Activated T-helper 1 cell treated with anti-CD3 and anti-CD28 coated beads, Interleukin-12 subunit alpha, Interleukin-12 subunit beta, Interleukin-2, Interleukin-4 antibody, amounts not matched to agents 30 ng/mL and 10 ng/mL and 1 ng/mL, durations not matched to agents 14 hours and 24 hours and 36 hours (primary cell): ENCODE data around the gene TNFSF10. TPM values are rescaled to one million over a fixed set of nuclear protein-coding genes. Genes with fewer than 3 reads are reported as not detected.
A peak's percentile ranks its signal among the peaks of the same experiment; 100 is the strongest.

Experiments used
- DNase-seq: peaks from one replicate; pipeline ENCODE4 v3.0.0; 2021; ENCODE audit warnings: low spot score
- H3K27ac Mint-ChIP-seq: one replicate; pipeline ENCODE4 v1.8.0; 2021; ENCODE audit warnings: mild to moderate bottlenecking, mixed read lengths
- H3K27me3 Mint-ChIP-seq: one replicate; pipeline ENCODE4 v1.8.0; 2022; ENCODE audit warnings: mild to moderate bottlenecking, moderate library complexity, mixed read lengths; ENCODE audit not compliant: insufficient read depth
- H3K36me3 Mint-ChIP-seq: one replicate; pipeline ENCODE4 v1.8.0; 2021; ENCODE audit warnings: low read depth, mixed read lengths
- H3K4me1 Mint-ChIP-seq: one replicate; pipeline ENCODE4 v1.8.0; 2021; ENCODE audit warnings: low read depth, mixed read lengths
- H3K4me3 Mint-ChIP-seq: one replicate; pipeline ENCODE4 v1.8.0; 2021; ENCODE audit warnings: mild to moderate bottlenecking, moderate library complexity, mixed read lengths
- H3K9me3 Mint-ChIP-seq: one replicate; pipeline ENCODE4 v1.8.0; 2021; ENCODE audit warnings: mixed read lengths
- intact Hi-C: fragments of 100-400 bp; cut with micrococcal nuclease; formaldehyde crosslinking; loops from one replicate; pipeline ENCODE4 v1.15.1; 2024
- total RNA-seq: library from RNA; stranded (reverse); gene quantifications from 2 replicates; pipeline ENCODE4 v1.2.3, GENCODE V29; 2022

Gene TNFSF10
- total RNA-seq, 1 donor from 2014 or later = 123 TPM

DNA sequence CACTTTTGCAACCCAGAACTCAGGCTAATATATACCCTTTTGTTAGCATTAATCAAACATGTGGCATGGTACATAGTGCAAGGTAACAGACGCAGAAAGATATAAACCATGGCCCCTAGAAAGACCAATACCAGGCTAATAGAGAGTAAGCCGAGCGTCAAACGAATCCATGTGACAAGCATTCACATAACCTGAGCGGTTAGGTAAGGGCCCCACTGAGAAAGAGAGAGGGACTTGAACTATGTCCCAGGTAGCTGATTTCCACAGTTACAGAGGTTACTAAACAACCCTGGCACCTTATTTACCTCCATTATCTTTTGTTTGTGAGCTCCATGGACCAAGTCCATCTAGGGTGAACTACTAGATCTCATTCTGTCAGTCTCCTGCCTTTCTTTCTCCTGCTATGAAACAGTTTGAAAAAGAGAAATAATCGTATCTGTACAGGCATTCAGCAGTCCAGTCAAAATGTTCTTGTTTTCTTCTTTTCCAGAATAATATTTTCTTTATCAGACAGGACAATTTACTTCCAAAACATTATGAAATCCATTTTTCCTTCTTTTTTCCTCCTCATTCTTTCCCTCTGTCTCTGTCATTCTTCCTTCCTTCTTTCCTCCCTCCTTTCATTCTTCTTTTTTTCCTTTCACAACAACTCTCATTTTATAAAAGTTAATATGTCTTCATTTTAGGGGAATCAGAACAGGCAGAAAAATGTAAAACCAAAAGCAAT, 30.5 kb upstream of the TNFSF10 start:
- no peak overlapping the region for H3K27ac Mint-ChIP-seq
- peaks cover 6% of the 10 kb centered on the region for H3K36me3 Mint-ChIP-seq
- intact Hi-C loops = no loop called here

DNA sequence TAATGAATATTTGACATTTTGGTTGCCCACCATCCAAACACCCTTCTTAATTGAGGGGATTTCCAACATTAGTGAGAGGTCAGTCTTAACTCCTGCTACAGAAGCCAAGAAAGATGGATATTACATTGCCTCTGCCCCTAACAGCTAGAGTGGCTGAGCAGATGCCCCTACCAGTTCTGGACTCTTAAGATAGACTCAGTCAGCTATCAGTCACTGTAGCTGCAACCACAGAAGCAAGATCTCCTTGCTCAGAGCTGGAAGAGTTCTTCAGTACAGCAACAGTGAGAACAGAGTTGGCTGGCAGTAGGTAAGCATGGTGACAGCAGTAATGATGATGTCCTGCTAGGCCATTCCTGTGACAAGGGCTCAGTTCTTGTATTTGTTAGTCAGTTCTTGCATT, 29.4 kb upstream of the TNFSF10 start:
- intact Hi-C loops = no loop called here
- H3K36me3 Mint-ChIP-seq = peaks cover 7% of the 10 kb centered on the region
- DNase-seq = no peak
- H3K9me3 Mint-ChIP-seq = no peaks in the 10 kb centered on the region
- H3K27ac Mint-ChIP-seq = peak overlapping the region; percentile 55
- H3K27me3 Mint-ChIP-seq = no peaks in the 10 kb centered on the region
- peaks cover 69% of the 10 kb centered on the region for H3K4me1 Mint-ChIP-seq
- no peak overlapping the region for H3K4me3 Mint-ChIP-seq

More for the DNA sequence above, 30.5 kb upstream of the TNFSF10 start:
- Mint-ChIP-seq H3K4me3 (no peak overlapping the region), H3K27me3 (no peaks in the 10 kb centered on the region), H3K9me3 (no peaks in the 10 kb centered on the region), H3K4me1 (peaks cover 70% of the 10 kb centered on the region)
- DNase-seq = no peak

DNA sequence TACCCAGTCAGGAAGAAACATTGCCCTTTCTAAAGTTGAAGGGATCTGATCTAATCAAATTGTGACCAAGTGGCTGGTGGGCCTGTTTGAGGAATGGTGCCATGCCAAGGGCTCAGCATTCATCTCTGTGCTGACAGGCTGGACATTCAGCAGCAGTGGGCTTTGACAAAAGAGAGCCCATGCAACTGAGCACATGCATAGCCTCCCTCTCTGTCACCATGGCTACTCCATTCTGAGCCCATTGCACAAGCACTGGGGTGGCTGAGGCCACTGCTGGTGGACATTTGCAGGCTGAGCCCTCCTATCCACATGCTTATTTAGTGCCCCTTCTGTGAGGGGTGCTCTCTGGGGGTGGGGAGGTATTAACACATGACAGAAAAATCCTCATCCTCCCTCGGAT, 28.6 kb upstream of the TNFSF10 start:
- Mint-ChIP-seq H3K27me3 (no peaks in the 10 kb centered on the region), H3K4me1 (peaks cover 68% of the 10 kb centered on the region), H3K27ac (no peak overlapping the region), H3K36me3 (peaks cover 7% of the 10 kb centered on the region), H3K9me3 (no peaks in the 10 kb centered on the region), H3K4me3 (no peak overlapping the region)
- intact Hi-C loops = loop anchor here (2.0 kb wide), 2 partner anchors 71 to 1265 kb away; no protein-coding TSS in a partner anchor
- DNase-seq = no peak

DNA sequence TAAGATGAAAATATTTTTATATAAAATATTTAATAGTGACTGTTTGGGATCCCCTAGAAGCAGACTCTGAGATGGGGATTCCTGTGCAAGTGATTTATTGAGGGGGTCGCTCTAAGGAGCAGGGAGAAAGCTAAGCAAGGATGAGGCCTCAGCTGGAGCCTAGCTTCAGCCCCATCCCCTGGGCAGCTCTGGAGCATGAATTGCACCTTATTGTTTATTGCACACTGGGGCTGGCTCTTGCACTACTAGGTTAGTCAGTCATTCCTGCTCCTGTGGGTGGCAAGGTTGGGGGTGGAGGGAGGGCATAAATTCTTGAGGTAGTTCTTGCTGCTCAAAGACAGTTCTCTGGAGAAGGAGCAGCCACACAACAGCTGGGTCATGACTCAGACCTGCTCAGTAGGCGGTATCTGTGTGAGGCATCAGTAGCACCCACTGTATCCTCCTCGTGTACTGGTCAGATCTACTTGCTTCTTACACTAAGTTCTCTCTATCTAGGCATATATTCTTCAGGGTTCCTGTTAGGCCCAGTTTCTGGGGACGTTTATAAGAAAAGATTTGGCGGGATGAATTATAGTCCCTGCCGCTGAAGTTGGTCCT, 27.2 kb upstream of the TNFSF10 start:
- Mint-ChIP-seq H3K4me1 (peaks cover 76% of the 10 kb centered on the region), H3K27me3 (no peaks in the 10 kb centered on the region), H3K4me3 (peak overlapping the region; percentile 45), H3K36me3 (peaks cover 10% of the 10 kb centered on the region), H3K27ac (peak overlapping the region; percentile 84), H3K9me3 (no peaks in the 10 kb centered on the region)
- intact Hi-C loops = loop anchor here (1.0 to 2.0 kb wide), 10 partner anchors 8 to 1264 kb away; partner anchors contain the start of gene TNFSF10
- DNase-seq = peak; percentile 61

DNA sequence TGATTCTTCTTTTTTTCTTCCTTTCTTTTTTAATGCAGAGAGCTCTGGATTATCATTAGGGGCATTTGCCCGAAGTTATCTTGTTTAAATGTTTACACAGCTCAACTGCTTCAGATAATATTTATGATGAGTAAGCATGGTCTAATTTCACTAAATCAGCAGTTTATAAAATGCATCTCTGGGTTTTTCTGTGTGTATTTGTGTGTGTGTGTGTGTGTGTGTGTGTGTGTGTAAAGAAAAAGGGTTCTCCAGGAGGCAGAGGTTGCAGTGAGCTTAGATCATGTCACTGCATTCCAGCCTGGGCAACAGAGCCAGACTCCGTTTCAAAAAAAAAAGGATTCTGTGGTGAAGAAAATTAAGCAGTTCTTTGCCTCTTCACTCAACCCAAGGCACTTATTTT, 25.9 kb upstream of the TNFSF10 start:
- intact Hi-C loops = no loop called here
- Mint-ChIP-seq H3K9me3 (no peaks in the 10 kb centered on the region), H3K27ac (no peak overlapping the region), H3K27me3 (no peaks in the 10 kb centered on the region), H3K36me3 (peaks cover 10% of the 10 kb centered on the region), H3K4me1 (peaks cover 81% of the 10 kb centered on the region), H3K4me3 (no peak overlapping the region)
- no peak for DNase-seq

DNA sequence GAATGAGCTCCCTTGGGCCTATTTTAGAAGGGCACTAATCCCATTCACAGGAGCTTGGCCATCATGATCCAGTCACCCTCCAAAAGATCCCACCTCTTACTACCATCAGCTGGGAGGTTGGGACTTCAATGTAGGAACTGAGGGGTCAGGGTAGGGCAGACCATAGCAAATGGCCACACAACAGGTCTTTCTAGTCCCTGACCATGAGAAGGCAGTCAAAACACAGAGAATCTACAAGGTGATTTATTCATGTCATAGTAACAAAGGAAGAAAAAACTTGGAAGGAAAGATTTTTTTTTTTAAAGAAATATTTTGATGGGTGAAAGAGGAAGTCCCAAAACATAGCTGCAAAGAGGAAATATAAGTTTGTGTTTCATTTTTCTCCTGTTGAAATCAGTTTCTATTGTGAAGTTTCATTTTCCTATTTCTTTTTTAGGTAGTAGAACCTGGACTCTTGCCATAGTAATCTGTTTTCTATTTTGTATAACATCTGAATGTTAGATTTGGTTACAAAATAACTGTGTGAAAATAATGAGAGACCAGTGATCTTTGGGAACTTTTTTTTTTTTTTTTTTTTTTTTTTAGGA, 23.5 kb upstream of the TNFSF10 start:
- peaks cover 70% of the 10 kb centered on the region for H3K4me1 Mint-ChIP-seq
- H3K9me3 Mint-ChIP-seq = no peaks in the 10 kb centered on the region
- intact Hi-C loops = loop anchor here (1.0 kb wide), 1 partner anchor 9 kb away; no protein-coding TSS in a partner anchor
- H3K4me3 Mint-ChIP-seq = peak overlapping the region; percentile 65
- no peaks in the 10 kb centered on the region for H3K27me3 Mint-ChIP-seq
- no peak for DNase-seq
- H3K36me3 Mint-ChIP-seq = peaks cover 5% of the 10 kb centered on the region
- peak overlapping the region; percentile 79 for H3K27ac Mint-ChIP-seq

DNA sequence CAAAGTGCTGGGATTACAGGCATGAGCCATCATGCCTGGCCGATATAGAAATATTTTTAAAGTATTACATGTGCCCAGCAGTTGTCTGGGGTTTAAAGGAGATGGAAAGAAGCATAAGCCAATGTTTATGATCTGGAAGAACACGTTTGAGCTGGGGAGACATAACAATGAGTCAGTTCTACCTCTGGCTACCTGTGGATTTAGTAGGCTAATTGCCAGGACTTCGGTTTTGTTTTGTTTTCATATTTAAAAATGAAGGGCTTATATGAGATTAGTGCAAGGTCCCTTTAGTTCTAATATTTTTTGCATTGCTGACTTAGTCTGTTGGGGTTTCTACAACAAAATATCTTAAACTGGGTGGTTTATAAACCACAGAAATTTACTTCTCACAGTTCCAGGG, 22.9 kb upstream of the TNFSF10 start:
- Mint-ChIP-seq H3K4me3 (no peak overlapping the region), H3K9me3 (no peaks in the 10 kb centered on the region), H3K27ac (peak overlapping the region; percentile 79), H3K4me1 (peaks cover 64% of the 10 kb centered on the region), H3K36me3 (peaks cover 5% of the 10 kb centered on the region), H3K27me3 (no peaks in the 10 kb centered on the region)
- intact Hi-C loops = loop anchor here (1.0 kb wide), 1 partner anchor 9 kb away; no protein-coding TSS in a partner anchor
- no peak for DNase-seq

DNA sequence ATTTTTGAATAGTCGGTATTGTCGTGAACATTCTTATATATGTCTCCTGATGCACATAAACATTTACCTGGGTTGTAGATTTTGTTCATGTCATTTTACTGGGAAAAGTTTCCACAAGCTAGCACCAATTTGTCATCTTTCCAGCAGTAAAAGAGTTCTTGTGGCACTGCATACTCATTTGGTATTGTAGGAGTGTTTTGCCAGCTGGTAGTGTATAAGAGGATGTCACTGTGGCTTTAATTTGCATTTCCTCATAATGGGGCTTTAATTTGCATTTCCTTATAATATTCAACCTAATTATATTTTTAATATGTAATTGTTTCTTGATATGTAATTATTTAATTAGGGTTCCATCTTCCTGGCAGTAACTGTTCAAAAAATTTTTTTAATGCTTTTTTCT, 21.2 kb upstream of the TNFSF10 start:
- H3K9me3 Mint-ChIP-seq = no peaks in the 10 kb centered on the region
- H3K4me1 Mint-ChIP-seq = peaks cover 54% of the 10 kb centered on the region
- peaks cover 5% of the 10 kb centered on the region for H3K36me3 Mint-ChIP-seq
- no peaks in the 10 kb centered on the region for H3K27me3 Mint-ChIP-seq
- no peak overlapping the region for H3K4me3 Mint-ChIP-seq
- no peak for DNase-seq
- H3K27ac Mint-ChIP-seq = no peak overlapping the region
- intact Hi-C loops = no loop called here

DNA sequence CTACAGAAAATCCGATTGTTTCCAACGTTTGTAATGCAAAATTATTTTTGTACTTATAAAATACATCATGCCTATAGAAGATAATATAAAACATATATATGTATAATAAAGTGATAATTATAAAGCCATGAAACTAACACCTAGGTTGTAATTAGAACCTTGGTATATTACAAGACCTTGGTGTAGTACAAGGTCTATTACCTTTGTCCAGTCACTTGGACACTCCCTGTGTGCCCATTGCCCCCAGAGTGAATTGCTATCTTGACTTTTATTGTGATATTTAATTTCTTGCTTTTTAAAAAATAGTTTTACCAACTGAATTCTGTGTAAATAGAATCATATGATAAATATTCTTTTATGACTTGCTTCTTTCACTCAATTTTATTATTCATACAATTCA, 20.7 kb upstream of the TNFSF10 start:
- peaks cover 6% of the 10 kb centered on the region for H3K36me3 Mint-ChIP-seq
- DNase-seq = no peak
- no peaks in the 10 kb centered on the region for H3K27me3 Mint-ChIP-seq
- H3K4me3 Mint-ChIP-seq = no peak overlapping the region
- H3K4me1 Mint-ChIP-seq = peaks cover 54% of the 10 kb centered on the region
- intact Hi-C loops = loop anchor here (1.0 kb wide), 1 partner anchor 11 kb away; no protein-coding TSS in a partner anchor
- no peaks in the 10 kb centered on the region for H3K9me3 Mint-ChIP-seq
- no peak overlapping the region for H3K27ac Mint-ChIP-seq

DNA sequence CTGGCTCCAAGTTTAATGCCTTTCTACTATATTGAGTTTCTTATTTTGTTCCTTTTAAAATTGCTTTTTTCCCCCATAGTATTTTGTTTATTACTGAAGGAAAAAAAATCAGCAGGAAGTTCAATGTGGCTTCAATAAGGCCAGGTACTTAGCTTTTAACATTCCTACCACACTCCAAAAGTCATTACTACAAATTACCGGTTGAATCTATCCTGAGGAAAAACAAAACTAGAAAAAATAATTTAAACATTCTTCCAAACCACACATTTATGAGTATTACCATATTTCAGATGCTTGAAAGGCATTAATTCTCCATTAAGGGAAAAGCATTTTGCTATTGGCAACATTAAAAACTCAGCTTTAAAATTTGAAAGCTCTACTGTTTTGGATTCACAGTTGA, 20.2 kb upstream of the TNFSF10 start:
- intact Hi-C loops = loop anchor here (1.0 kb wide), 1 partner anchor 10 kb away; no protein-coding TSS in a partner anchor
- H3K27me3 Mint-ChIP-seq = no peaks in the 10 kb centered on the region
- H3K27ac Mint-ChIP-seq = no peak overlapping the region
- no peaks in the 10 kb centered on the region for H3K9me3 Mint-ChIP-seq
- no peak overlapping the region for H3K4me3 Mint-ChIP-seq
- peaks cover 54% of the 10 kb centered on the region for H3K4me1 Mint-ChIP-seq
- peaks cover 5% of the 10 kb centered on the region for H3K36me3 Mint-ChIP-seq
- DNase-seq = no peak

DNA sequence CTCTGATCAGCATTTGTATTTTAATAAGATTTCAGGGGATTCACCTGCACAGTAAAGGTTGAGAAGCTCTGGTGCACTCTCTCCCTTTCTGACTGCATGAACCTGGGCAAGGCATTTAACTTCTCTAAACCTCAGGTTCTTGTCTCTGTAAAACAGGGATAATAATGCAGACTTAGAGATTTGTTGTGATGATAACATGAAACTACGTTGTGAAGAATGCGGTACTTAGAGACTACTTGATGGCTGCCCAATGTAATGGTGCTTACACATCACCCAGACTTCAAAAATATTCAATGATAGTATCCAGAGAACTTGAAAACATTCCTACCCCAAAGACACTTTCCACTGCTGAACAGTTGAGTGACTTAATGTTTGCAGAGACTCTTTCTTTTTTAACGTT, 19.8 kb upstream of the TNFSF10 start:
- no peak overlapping the region for H3K27ac Mint-ChIP-seq
- H3K9me3 Mint-ChIP-seq = no peaks in the 10 kb centered on the region
- intact Hi-C loops = loop anchor here (1.0 kb wide), 1 partner anchor 10 kb away; no protein-coding TSS in a partner anchor
- H3K27me3 Mint-ChIP-seq = no peaks in the 10 kb centered on the region
- peaks cover 54% of the 10 kb centered on the region for H3K4me1 Mint-ChIP-seq
- H3K4me3 Mint-ChIP-seq = no peak overlapping the region
- peaks cover 5% of the 10 kb centered on the region for H3K36me3 Mint-ChIP-seq
- no peak for DNase-seq

DNA sequence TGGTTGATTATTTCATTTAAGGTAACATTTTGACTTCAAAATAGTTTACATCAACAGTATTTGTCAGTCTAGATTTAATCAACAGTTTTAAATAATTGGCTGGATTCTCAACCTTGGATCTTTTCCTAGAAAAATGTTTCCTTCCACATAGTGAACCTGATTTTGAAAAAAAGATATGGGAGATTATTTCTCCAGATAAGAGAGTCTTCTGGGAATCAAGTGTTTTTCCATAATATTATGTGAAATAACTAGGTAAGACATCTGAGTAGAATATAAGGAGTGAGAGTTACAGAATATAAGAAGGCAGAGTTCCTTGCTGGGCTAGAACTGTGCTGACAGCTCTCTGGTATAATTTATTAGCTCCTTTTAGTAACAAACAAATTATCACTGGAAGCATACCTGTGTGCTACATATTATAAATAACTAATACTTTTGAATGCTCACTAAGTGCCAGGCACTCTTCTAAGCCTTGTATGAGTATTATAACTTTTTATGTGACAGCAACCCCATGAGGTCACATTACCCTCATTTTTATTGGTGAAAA, 18.8 kb upstream of the TNFSF10 start:
- no peak overlapping the region for H3K4me3 Mint-ChIP-seq
- no peak for DNase-seq
- peaks cover 5% of the 10 kb centered on the region for H3K36me3 Mint-ChIP-seq
- intact Hi-C loops = no loop called here
- H3K27me3 Mint-ChIP-seq = no peaks in the 10 kb centered on the region
- H3K9me3 Mint-ChIP-seq = no peaks in the 10 kb centered on the region
- peaks cover 58% of the 10 kb centered on the region for H3K4me1 Mint-ChIP-seq
- H3K27ac Mint-ChIP-seq = no peak overlapping the region

DNA sequence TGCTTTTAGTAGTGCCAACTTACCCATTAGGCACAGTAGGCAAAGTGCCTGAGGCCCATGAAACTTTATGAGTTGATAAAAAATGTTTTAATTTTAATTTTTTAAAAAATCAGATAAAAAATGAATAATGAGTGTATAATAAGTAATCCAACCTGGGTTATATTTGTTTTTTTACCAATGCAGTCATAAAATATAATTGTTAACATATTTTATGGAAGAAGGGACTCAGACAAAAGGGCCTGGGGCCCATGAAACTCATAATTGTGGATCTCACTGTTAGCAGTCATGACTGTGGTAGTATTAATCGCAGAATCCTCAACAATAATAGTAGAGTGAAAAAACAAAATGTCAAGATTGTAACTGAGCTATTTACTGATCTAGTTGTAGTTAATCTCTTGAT, 16.8 kb upstream of the TNFSF10 start:
- DNase-seq = no peak
- Mint-ChIP-seq H3K9me3 (no peaks in the 10 kb centered on the region), H3K36me3 (peaks cover 2% of the 10 kb centered on the region), H3K27me3 (no peaks in the 10 kb centered on the region), H3K4me3 (no peak overlapping the region), H3K4me1 (peaks cover 62% of the 10 kb centered on the region), H3K27ac (no peak overlapping the region)
- intact Hi-C loops = no loop called here
